ENCODE measurements around the gene DACT2. TPM values are rescaled to one million over a fixed set of nuclear protein-coding genes. Genes with fewer than 3 reads are reported as not detected.
"Not testable (repeated sequence)": the region's sequence is repeated elsewhere in the genome, so short reads cannot be mapped to it uniquely, and the experiment has no call there.

The DACT2 gene
- total RNA-seq, 6 experiments from 2014 or later: not detected

DNA sequence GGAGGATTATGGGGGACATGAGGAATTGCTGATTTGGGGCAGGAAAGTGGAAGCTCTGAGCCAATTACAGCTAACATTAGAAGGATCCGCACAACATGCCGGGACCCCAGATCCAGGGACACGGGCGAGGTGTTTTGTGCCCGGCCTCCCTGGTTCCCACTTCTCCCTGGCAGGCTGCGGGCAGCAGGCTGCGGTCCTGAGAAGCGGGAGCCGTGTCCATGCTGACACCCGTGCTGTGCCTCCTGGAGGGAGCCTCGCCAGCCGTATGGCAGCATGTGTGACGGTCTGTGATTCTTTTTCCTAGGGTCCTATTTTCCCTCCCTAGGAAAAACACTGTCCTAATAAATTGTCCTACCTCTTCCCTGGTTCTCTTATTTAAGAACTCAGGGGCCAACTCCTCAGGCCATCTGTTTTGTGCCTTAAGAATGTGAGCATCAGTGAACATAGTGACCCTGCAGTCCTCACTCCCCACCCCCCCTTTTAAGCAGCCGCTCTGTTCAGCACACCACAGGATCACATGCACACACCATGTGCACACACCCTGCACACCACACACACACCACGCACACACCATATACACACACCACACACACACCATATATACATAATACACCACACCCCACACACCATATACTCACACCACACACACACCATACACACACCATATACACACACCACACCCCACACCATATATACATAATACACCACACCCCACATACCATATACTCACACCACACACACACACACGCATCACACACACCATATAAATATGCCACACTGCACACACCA, 49.9 kb downstream of the DACT2 start:
- H3K4me3 Mint-ChIP-seq: no peak overlapping the region
- peaks cover 11% of the 10 kb centered on the region for H3K27me3 Mint-ChIP-seq (ENCODE audit: insufficient read depth)
- H3K9me3 Mint-ChIP-seq: peaks cover 47% of the 10 kb centered on the region
- H3K36me3 Mint-ChIP-seq (ENCODE audit: low read depth): no peaks in the 10 kb centered on the region
- H3K27ac Mint-ChIP-seq: no peak overlapping the region
- TF ChIP-seq, protein P1, sequence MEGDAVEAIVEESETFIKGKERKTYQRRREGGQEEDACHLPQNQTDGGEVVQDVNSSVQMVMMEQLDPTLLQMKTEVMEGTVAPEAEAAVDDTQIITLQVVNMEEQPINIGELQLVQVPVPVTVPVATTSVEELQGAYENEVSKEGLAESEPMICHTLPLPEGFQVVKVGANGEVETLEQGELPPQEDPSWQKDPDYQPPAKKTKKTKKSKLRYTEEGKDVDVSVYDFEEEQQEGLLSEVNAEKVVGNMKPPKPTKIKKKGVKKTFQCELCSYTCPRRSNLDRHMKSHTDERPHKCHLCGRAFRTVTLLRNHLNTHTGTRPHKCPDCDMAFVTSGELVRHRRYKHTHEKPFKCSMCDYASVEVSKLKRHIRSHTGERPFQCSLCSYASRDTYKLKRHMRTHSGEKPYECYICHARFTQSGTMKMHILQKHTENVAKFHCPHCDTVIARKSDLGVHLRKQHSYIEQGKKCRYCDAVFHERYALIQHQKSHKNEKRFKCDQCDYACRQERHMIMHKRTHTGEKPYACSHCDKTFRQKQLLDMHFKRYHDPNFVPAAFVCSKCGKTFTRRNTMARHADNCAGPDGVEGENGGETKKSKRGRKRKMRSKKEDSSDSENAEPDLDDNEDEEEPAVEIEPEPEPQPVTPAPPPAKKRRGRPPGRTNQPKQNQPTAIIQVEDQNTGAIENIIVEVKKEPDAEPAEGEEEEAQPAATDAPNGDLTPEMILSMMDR (IDR thresholded peaks at IDR 0.05): no peak
- H3K4me1 Mint-ChIP-seq (ENCODE audit: low read depth): no peaks in the 10 kb centered on the region
- no peak for DNase-seq

DNA sequence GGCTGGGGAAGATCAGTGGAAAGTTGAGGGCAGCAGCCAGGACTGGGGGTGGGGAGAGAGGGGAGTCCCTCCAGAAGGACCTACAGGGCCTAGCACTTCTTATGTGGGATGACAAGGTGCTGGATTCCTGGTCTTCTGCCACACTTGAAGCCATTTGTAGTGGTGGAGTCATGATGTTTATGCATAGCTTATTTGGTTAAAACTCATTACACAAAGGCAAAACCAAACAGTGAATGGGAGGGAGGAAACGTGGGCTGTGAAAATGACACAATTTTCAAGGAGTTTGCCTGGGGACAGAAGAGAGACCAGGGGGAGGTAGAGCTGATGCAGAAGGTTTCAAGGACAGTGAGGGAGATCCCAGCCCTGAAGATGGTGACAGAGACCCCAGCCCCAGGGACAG, 50.8 kb downstream of the DACT2 start:
- peaks cover 11% of the 10 kb centered on the region for H3K27me3 Mint-ChIP-seq (ENCODE audit: insufficient read depth)
- no peak overlapping the region for H3K4me3 Mint-ChIP-seq
- H3K4me1 Mint-ChIP-seq (ENCODE audit: low read depth): no peaks in the 10 kb centered on the region
- H3K36me3 Mint-ChIP-seq (ENCODE audit: low read depth): no peaks in the 10 kb centered on the region
- DNase-seq: no peak
- peaks cover 42% of the 10 kb centered on the region for H3K9me3 Mint-ChIP-seq
- TF ChIP-seq, protein P1 (IDR thresholded peaks at IDR 0.05): no peak
- H3K27ac Mint-ChIP-seq: no peak overlapping the region

DNA sequence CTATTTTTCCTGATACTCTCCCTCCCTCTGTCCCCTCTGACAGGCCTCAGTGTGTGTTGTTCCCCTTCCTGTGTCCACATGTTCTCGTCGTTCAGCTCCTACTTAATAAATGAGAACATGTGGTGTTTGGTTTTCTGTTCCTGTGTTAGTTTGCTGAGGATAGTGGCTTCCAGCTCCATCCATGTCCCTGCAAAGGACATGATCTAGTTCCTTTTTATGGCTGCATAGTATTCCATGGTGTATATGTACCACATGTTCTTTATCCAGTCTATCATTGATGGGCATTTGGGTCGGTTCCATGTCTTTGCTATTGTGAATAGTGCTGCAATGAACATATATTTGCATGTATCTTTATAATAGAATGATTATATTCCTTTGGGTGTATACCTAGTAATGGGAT, 51.8 kb downstream of the DACT2 start:
- Mint-ChIP-seq H3K9me3 (peaks cover 42% of the 10 kb centered on the region), H3K27me3 (ENCODE audit: insufficient read depth) (peaks cover 11% of the 10 kb centered on the region)
- not testable (repeated sequence) for H3K27ac Mint-ChIP-seq; DNase-seq; H3K4me3 Mint-ChIP-seq; H3K36me3 Mint-ChIP-seq (ENCODE audit: low read depth); H3K4me1 Mint-ChIP-seq (ENCODE audit: low read depth)

- Mint-ChIP-seq H3K27me3 (ENCODE audit: insufficient read depth) (peaks cover 10% of the 10 kb centered on the region), H3K9me3 (peaks cover 41% of the 10 kb centered on the region), H3K27ac (no peak overlapping the region), H3K36me3 (ENCODE audit: low read depth) (peaks cover under 1% of the 10 kb centered on the region; the same call in 1 of the 2 replicates), H3K4me1 (ENCODE audit: low read depth) (no peaks in the 10 kb centered on the region), H3K4me3 (no peak overlapping the region)
- no peak for DNase-seq
- TF ChIP-seq, protein P1 (IDR thresholded peaks at IDR 0.05): no peak
Measured at GRCh38 chr6:168265827-168266815, 53.5 kb downstream of the DACT2 start.

GRCh38 chr6:168265394-168265793, 54.2 kb downstream of the DACT2 start:
- no peak for DNase-seq
- TF ChIP-seq, protein P1 (IDR thresholded peaks at IDR 0.05): no peak
- Mint-ChIP-seq H3K4me1 (ENCODE audit: low read depth) (no peaks in the 10 kb centered on the region), H3K36me3 (ENCODE audit: low read depth) (peaks cover 5% of the 10 kb centered on the region; the same call in 1 of the 2 replicates), H3K27me3 (ENCODE audit: insufficient read depth) (peaks cover 10% of the 10 kb centered on the region), H3K4me3 (no peak overlapping the region), H3K27ac (no peak overlapping the region), H3K9me3 (peaks cover 44% of the 10 kb centered on the region)

Data from HFFc6 (cell line).